Hepatocyte (in vitro differentiated cells): ENCODE results near the gene DHRS1. TPM values are rescaled to one million over a fixed set of nuclear protein-coding genes. Genes with fewer than 3 reads are reported as not detected.

Experiments used
- DNase-seq: peaks from one replicate; pipeline ENCODE4 v3.0.0-alpha.2; 2016; ENCODE audit warnings: low spot score
- H2AFZ ChIP-seq: fragments of 200-600 bp; sonication (generic); 2 replicates; pipeline ENCODE4 v1.6.0; 2016; ENCODE audit warnings: antibody characterized with exemption, mild to moderate bottlenecking
- H3K27ac ChIP-seq: fragments of 200-600 bp; sonication (generic); 2 replicates; pipeline ENCODE4 v1.5.1; 2016; ENCODE audit warnings: mild to moderate bottlenecking
- H3K27me3 ChIP-seq: fragments of 200-600 bp; sonication (generic); 2 replicates; pipeline ENCODE4 v1.6.1; 2016
- H3K36me3 ChIP-seq: fragments of 200-600 bp; sonication (generic); replicated peaks from 2 replicates; pipeline ENCODE4 v1.5.1; 2016; ENCODE audit warnings: low read depth; ENCODE audit not compliant: insufficient read depth
- H3K4me1 ChIP-seq: fragments of 200-600 bp; sonication (generic); 2 replicates; pipeline ENCODE4 v1.5.1; 2016; ENCODE audit warnings: mild to moderate bottlenecking, moderate library complexity; ENCODE audit not compliant: insufficient read depth
- H3K4me2 ChIP-seq: fragments of 200-600 bp; sonication (generic); 2 replicates; pipeline ENCODE4 v1.6.0; 2016
- H3K4me3 ChIP-seq: fragments of 200-600 bp; sonication (generic); 2 replicates; pipeline ENCODE4 v1.5.1; 2016; ENCODE audit warnings: mild to moderate bottlenecking
- H3K79me2 ChIP-seq: fragments of 200-600 bp; sonication (generic); 2 replicates; pipeline ENCODE4 v1.6.0; 2017; ENCODE audit warnings: mild to moderate bottlenecking
- H3K9me2 ChIP-seq: fragments of 200-600 bp; sonication (generic); replicated peaks from 2 replicates; pipeline ENCODE4 v1.6.0; 2017; ENCODE audit warnings: mild to moderate bottlenecking; ENCODE audit not compliant: insufficient read depth
- H3K9me3 ChIP-seq: fragments of 200-600 bp; sonication (generic); 2 replicates; pipeline ENCODE4 v1.5.1; 2016; ENCODE audit warnings: low read depth, mild to moderate bottlenecking
- H4K20me1 ChIP-seq: fragments of 200-600 bp; sonication (generic); 2 replicates; pipeline ENCODE4 v1.6.0; 2016; ENCODE audit warnings: mild to moderate bottlenecking; ENCODE audit not compliant: insufficient read depth, poor library complexity, severe bottlenecking
- EZH2 ChIP-seq: fragments of 200-600 bp; sonication (generic); IDR thresholded peaks from 2 replicates; pipeline ENCODE4 v1.6.1; 2016; ENCODE audit warnings: antibody characterized with exemption, mild to moderate bottlenecking, borderline replicate concordance
- EZH2phosphoT487 ChIP-seq: fragments of 200-600 bp; sonication (generic); IDR thresholded peaks from one replicate; pipeline ENCODE4 v1.6.1; 2018; ENCODE audit warnings: antibody characterized with exemption, mild to moderate bottlenecking, low read depth, moderate library complexity; ENCODE audit not compliant: unreplicated experiment, severe bottlenecking
- WGBS: methylation state at CpG from one replicate; pipeline ENCODE4 v1.1.6; 2016; ENCODE audit warnings: low lambda C conversion rate; ENCODE audit errors: missing lambda C conversion rate; 5-methylcytosine and 5-hydroxymethylcytosine counted together
- polyA plus RNA-seq: library from polyadenylated mRNA; unstranded; fragments of >200 nt; fragmentation: Nextera tagmentation; extraction: Ambion mirVana; gene quantifications from 2 replicates; pipeline ENCODE4 v1.2.1, GENCODE V29; 2016
- total RNA-seq: library from RNA; depleted of rRNA; stranded (reverse); fragments of >200 nt; gene quantifications from 2 replicates; pipeline ENCODE4 v1.2.3, GENCODE V29; 2014
- TF ChIP-seq, protein P1 (sequence below): fragments of 200-600 bp; sonication (generic); IDR thresholded peaks from 2 replicates; pipeline ENCODE4 v1.5.1; 2016; ENCODE audit warnings: antibody characterized with exemption, mild to moderate bottlenecking; ENCODE audit not compliant: poor library complexity

Gene DHRS1
- total and polyA plus RNA-seq, 2 experiments from 2014 or later, result 23.0 to 39.5 TPM

DNA sequence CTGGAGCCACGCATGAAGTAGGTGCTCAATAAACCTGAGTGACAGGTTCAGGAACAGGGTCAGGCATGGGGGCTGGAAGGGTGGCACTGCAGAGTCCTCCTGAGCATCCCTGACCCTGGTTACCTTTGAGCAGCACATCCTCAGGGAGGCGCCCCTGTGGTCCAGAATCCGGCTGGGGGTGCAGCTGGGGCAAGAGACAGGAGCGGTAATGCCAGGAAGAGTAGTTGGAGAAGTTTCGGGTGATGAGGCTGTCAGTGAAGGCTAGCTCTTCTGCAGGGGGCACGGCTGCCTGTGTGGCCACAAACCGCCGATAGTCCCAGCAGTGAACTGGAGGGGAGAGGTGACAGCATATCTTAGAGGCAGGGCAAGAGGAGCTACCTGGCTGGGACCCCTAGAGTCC is 30.2 kb downstream of the DHRS1 start:
- no peaks in the 10 kb centered on the region for H3K9me3 ChIP-seq
- H3K4me1 ChIP-seq, result peaks cover 6% of the 10 kb centered on the region
- H3K79me2 ChIP-seq, result peaks cover 10% of the 10 kb centered on the region
- no peak for TF ChIP-seq EZH2
- TF ChIP-seq EZH2phosphoT487, result no peak
- TF ChIP-seq, protein P1, sequence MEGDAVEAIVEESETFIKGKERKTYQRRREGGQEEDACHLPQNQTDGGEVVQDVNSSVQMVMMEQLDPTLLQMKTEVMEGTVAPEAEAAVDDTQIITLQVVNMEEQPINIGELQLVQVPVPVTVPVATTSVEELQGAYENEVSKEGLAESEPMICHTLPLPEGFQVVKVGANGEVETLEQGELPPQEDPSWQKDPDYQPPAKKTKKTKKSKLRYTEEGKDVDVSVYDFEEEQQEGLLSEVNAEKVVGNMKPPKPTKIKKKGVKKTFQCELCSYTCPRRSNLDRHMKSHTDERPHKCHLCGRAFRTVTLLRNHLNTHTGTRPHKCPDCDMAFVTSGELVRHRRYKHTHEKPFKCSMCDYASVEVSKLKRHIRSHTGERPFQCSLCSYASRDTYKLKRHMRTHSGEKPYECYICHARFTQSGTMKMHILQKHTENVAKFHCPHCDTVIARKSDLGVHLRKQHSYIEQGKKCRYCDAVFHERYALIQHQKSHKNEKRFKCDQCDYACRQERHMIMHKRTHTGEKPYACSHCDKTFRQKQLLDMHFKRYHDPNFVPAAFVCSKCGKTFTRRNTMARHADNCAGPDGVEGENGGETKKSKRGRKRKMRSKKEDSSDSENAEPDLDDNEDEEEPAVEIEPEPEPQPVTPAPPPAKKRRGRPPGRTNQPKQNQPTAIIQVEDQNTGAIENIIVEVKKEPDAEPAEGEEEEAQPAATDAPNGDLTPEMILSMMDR, result no peak
- H3K36me3 ChIP-seq, result no peaks in the 10 kb centered on the region
- H2AFZ ChIP-seq, result no peak overlapping the region
- H3K27ac ChIP-seq, result no peak overlapping the region
- H3K4me3 ChIP-seq, result no peak overlapping the region
- over 99% methylated on average over 8 of the region's 8 CpGs for WGBS
- no peaks in the 10 kb centered on the region for H3K27me3 ChIP-seq
- H4K20me1 ChIP-seq, result no peaks in the 10 kb centered on the region
- no peaks in the 10 kb centered on the region for H3K9me2 ChIP-seq
- no peak for DNase-seq
- no peak overlapping the region for H3K4me2 ChIP-seq

- H3K9me3 ChIP-seq, result no peaks in the 10 kb centered on the region
- H4K20me1 ChIP-seq, result no peaks in the 10 kb centered on the region
- no peak for DNase-seq
- H3K36me3 ChIP-seq, result no peaks in the 10 kb centered on the region
- H3K79me2 ChIP-seq, result peaks cover 10% of the 10 kb centered on the region
- TF ChIP-seq, protein P1, result no peak
- TF ChIP-seq EZH2 (no peak), EZH2phosphoT487 (no peak)
- WGBS, result 96% methylated on average over 9 of the region's 9 CpGs
- H3K4me1 ChIP-seq, result peaks cover 6% of the 10 kb centered on the region
- H3K27me3 ChIP-seq, result no peaks in the 10 kb centered on the region
- no peak overlapping the region for H3K4me3 ChIP-seq
- H3K9me2 ChIP-seq, result no peaks in the 10 kb centered on the region
- no peak overlapping the region for H2AFZ ChIP-seq
- no peak overlapping the region for H3K4me2 ChIP-seq
- no peak overlapping the region for H3K27ac ChIP-seq
Measured at GRCh38 chr14:24268225-24268624, 31.4 kb downstream of the DHRS1 start.

GRCh38 chr14:24267516-24267915 is 32.1 kb downstream of the DHRS1 start:
- no peak overlapping the region for H2AFZ ChIP-seq
- no peaks in the 10 kb centered on the region for H3K27me3 ChIP-seq
- no peaks in the 10 kb centered on the region for H4K20me1 ChIP-seq
- H3K27ac ChIP-seq, result no peak overlapping the region
- H3K36me3 ChIP-seq, result no peaks in the 10 kb centered on the region
- H3K4me2 ChIP-seq, result no peak overlapping the region
- H3K4me1 ChIP-seq, result peaks cover 6% of the 10 kb centered on the region
- H3K79me2 ChIP-seq, result peaks cover 6% of the 10 kb centered on the region
- DNase-seq, result no peak
- WGBS, result 98% methylated on average over 9 of the region's 9 CpGs
- H3K9me2 ChIP-seq, result no peaks in the 10 kb centered on the region
- TF ChIP-seq EZH2phosphoT487 (no peak), EZH2 (no peak)
- TF ChIP-seq, protein P1, result no peak
- no peaks in the 10 kb centered on the region for H3K9me3 ChIP-seq
- no peak overlapping the region for H3K4me3 ChIP-seq
